Fibroblast of skin of abdomen (primary cell): ENCODE measurements around the gene USP48.
A peak's percentile ranks its signal among the peaks of the same experiment; 100 is the strongest.
"Not testable (repeated sequence)": the region's sequence is repeated elsewhere in the genome, so short reads cannot be mapped to it uniquely, and the experiment has no call there.

Source experiments
- DNase-seq: peaks from one replicate; pipeline ENCODE4 v3.0.0-alpha.2; 2013

The USP48 gene

GRCh38 chr1:21633992-21634805, 148.8 kb downstream of the USP48 start:
- no peak for DNase-seq

GRCh38 chr1:21633141-21633755, 149.7 kb downstream of the USP48 start:
- DNase-seq = no peak

GRCh38 chr1:21631944-21632887, 150.7 kb downstream of the USP48 start:
- DNase-seq = no peak

GRCh38 chr1:21631590-21631943, 151.4 kb downstream of the USP48 start:
- DNase-seq = not testable (repeated sequence)

GRCh38 chr1:21630571-21631343, 152.2 kb downstream of the USP48 start:
- DNase-seq = peak; percentile 20

GRCh38 chr1:21629971-21630370, 153.0 kb downstream of the USP48 start:
- no peak for DNase-seq

- no peak for DNase-seq
Measured at GRCh38 chr1:21628798-21629393, 154.1 kb downstream of the USP48 start.
